Activated CD4-positive, alpha-beta T cell treated with anti-CD3 and anti-CD28 coated beads, Interleukin-2, amount 10 ng/mL, durations not matched to agents 7 days and 5 days (primary cell): ENCODE measurements around the gene PCDHB16. TPM values are rescaled to one million over a fixed set of nuclear protein-coding genes. Genes with fewer than 3 reads are reported as not detected.
"Not testable (repeated sequence)": the region's sequence is repeated elsewhere in the genome, so short reads cannot be mapped to it uniquely, and the experiment has no call there.

Source experiments
- CTCF ChIA-PET: fragments of 350-600 bp; sonication (Branson Sonifier 250); formaldehyde crosslinking; loops from one replicate; lab custom pipeline; 2021; ENCODE audit warnings: antibody characterized with exemption; lab: Charles Lee
- POLR2A ChIA-PET: fragments of 350-600 bp; sonication (Branson Sonifier 250); formaldehyde crosslinking; loops from one replicate; lab custom pipeline; 2021; ENCODE audit warnings: antibody characterized with exemption; lab: Charles Lee
- DNase-seq: peaks from one replicate; pipeline ENCODE4 v3.0.0-alpha.2; 2020
- H3K27ac Mint-ChIP-seq: one replicate; pipeline ENCODE4 v1.8.0; 2021; ENCODE audit warnings: mild to moderate bottlenecking, moderate library complexity, mixed read lengths
- H3K27me3 Mint-ChIP-seq: one replicate; pipeline ENCODE4 v1.8.0; 2021; ENCODE audit warnings: mixed read lengths
- H3K36me3 Mint-ChIP-seq: one replicate; pipeline ENCODE4 v1.8.0; 2021; ENCODE audit warnings: low read depth, mixed read lengths
- H3K4me1 Mint-ChIP-seq: one replicate; pipeline ENCODE4 v1.8.0; 2021; ENCODE audit warnings: mixed read lengths
- H3K4me3 Mint-ChIP-seq: one replicate; pipeline ENCODE4 v1.8.0; 2021; ENCODE audit warnings: mild to moderate bottlenecking, moderate library complexity, mixed read lengths
- H3K9me3 Mint-ChIP-seq: one replicate; pipeline ENCODE4 v1.8.0; 2021; ENCODE audit warnings: mixed read lengths
- total RNA-seq, 2 experiments: library from RNA; stranded (reverse); gene quantifications; one replicate each; pipeline ENCODE4 v1.2.3, GENCODE V29; 2021

PCDHB16 gene
- total RNA-seq, 2 experiments from 2014 or later, result not detected

GRCh38 chr5:141172381-141173204 lies 9.6 kb upstream of the PCDHB16 start, which contains the start of gene PCDHB7:
Gene PCDHB7, plus strand, starts transcription at chr5:141172644. Its CDS starts 192 bp downstream, at chr5:141172836.
- no peak within 1 kb of the TSS for H3K4me3 Mint-ChIP-seq
- peaks cover 13% of the 10 kb centered on the region for H3K9me3 Mint-ChIP-seq
- POLR2A ChIA-PET, result no interaction called here
- peak; percentile 27 for DNase-seq
- no peaks in the 10 kb centered on the region for H3K4me1 Mint-ChIP-seq
- H3K27me3 Mint-ChIP-seq, result peaks cover 18% of the 10 kb centered on the region
- no peaks in the 10 kb centered on the region for H3K36me3 Mint-ChIP-seq
- CTCF ChIA-PET, result no interaction called here
- no peak within 1 kb of the TSS for H3K27ac Mint-ChIP-seq

- Mint-ChIP-seq H3K27me3 (peaks cover 18% of the 10 kb centered on the region), H3K9me3 (peaks cover 13% of the 10 kb centered on the region)
- DNase-seq, H3K27ac Mint-ChIP-seq, H3K36me3 Mint-ChIP-seq, POLR2A ChIA-PET, H3K4me3 Mint-ChIP-seq, CTCF ChIA-PET, H3K4me1 Mint-ChIP-seq: not testable (repeated sequence)
Measured at GRCh38 chr5:141174291-141175104, 7.7 kb upstream of the PCDHB16 start.

DNA sequence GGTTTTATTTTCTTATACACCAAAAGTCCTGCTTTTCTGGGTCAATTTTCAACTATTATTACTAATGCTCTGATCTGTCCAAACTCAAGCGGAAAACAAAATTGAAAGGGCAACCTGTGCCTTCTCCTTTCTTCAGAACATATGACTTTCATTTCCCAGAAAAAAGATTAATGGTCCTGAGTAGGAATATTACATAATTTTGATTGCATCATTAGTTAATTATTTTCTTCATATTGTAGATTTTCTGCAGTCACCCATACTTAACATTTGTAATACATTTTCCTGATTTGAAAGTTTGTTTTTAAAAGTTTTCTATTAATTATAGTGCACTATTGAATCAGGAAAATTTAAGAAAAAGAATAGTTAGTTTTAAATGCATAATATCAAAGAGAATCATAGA lies 6.3 kb upstream of the PCDHB16 start:
- Mint-ChIP-seq H3K4me3 (no peak overlapping the region), H3K9me3 (peaks cover 16% of the 10 kb centered on the region), H3K4me1 (no peaks in the 10 kb centered on the region), H3K27ac (no peak overlapping the region), H3K27me3 (peaks cover 16% of the 10 kb centered on the region), H3K36me3 (no peaks in the 10 kb centered on the region)
- POLR2A ChIA-PET, result no interaction called here
- CTCF ChIA-PET, result no interaction called here
- no peak for DNase-seq

- H3K4me3 Mint-ChIP-seq, H3K4me1 Mint-ChIP-seq, POLR2A ChIA-PET, DNase-seq, H3K36me3 Mint-ChIP-seq, H3K27ac Mint-ChIP-seq: not testable (repeated sequence)
- Mint-ChIP-seq H3K9me3 (peaks cover 21% of the 10 kb centered on the region), H3K27me3 (peaks cover 12% of the 10 kb centered on the region)
- CTCF ChIA-PET, result interaction anchor here (1.2 kb wide), 1 partner anchor 28 kb away, joined by 3 read pairs; the partner anchor contains the start of gene PCDHB6
Measured at GRCh38 chr5:141177577-141178191, 4.5 kb upstream of the PCDHB16 start, which contains the start of gene PCDHB8. Gene PCDHB8, plus strand, starts transcription at chr5:141177790. Its CDS starts 245 bp downstream, at chr5:141178035.

DNA sequence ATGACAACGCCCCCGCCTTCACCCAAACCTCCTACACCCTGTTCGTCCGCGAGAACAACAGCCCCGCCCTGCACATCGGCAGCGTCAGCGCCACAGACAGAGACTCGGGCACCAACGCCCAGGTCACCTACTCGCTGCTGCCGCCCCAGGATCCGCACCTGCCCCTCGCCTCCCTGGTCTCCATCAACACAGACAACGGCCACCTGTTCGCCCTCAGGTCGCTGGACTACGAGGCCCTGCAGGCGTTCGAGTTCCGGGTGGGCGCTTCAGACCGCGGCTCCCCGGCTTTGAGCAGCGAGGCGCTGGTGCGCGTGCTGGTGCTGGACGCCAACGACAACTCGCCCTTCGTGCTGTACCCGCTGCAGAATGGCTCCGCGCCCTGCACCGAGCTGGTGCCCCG lies 2.8 kb upstream of the PCDHB16 start:
- CTCF ChIA-PET, H3K27me3 Mint-ChIP-seq, H3K36me3 Mint-ChIP-seq, DNase-seq, H3K4me3 Mint-ChIP-seq, POLR2A ChIA-PET, H3K27ac Mint-ChIP-seq, H3K4me1 Mint-ChIP-seq: not testable (repeated sequence)
- H3K9me3 Mint-ChIP-seq, result peaks cover 15% of the 10 kb centered on the region

DNA sequence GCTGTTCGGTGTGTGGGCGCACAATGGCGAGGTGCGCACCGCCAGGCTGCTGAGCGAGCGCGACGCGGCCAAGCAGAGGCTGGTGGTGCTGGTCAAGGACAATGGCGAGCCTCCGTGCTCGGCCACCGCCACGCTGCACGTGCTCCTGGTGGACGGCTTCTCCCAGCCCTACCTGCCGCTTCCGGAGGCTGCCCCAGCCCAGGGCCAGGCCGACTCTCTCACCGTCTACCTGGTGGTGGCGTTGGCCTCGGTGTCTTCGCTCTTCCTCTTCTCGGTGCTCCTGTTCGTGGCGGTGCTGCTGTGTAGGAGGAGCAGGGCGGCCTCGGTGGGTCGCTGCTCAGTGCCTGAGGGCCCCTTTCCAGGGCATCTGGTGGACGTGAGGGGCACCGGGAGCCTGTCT lies 2.3 kb upstream of the PCDHB16 start:
- CTCF ChIA-PET, H3K27me3 Mint-ChIP-seq, DNase-seq, H3K27ac Mint-ChIP-seq, POLR2A ChIA-PET, H3K4me3 Mint-ChIP-seq, H3K4me1 Mint-ChIP-seq, H3K36me3 Mint-ChIP-seq: not testable (repeated sequence)
- H3K9me3 Mint-ChIP-seq, result peaks cover 19% of the 10 kb centered on the region

DNA sequence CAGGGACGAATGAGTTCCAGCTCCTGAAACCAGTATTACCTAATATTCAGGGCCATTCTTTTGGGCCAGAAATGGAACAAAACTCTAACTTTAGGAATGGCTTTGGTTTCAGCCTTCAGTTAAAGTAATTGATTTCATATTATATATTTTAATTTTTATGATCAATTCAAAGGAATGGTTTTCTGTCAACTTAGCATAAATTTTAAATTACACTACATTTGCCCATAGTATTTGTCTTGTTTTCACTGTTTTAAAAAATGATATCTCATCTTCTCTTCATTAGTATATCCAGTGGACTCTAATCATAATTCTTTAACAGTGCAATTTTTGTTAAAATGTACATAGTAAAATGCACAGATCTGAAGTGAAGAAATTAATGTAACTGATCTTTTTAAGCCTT lies 1.9 kb upstream of the PCDHB16 start:
- H3K4me3 Mint-ChIP-seq, result no peak overlapping the region
- no peak overlapping the region for H3K27ac Mint-ChIP-seq
- ChIA-PET CTCF (no interaction called here), POLR2A (no interaction called here)
- DNase-seq, result no peak
- H3K4me1 Mint-ChIP-seq, result no peaks in the 10 kb centered on the region
- H3K9me3 Mint-ChIP-seq, result peaks cover 22% of the 10 kb centered on the region
- peaks cover 6% of the 10 kb centered on the region for H3K27me3 Mint-ChIP-seq
- H3K36me3 Mint-ChIP-seq, result peaks cover 5% of the 10 kb centered on the region

GRCh38 chr5:141184117-141184855 lies 2.1 kb downstream of the PCDHB16 start:
- H3K27ac Mint-ChIP-seq, H3K27me3 Mint-ChIP-seq, CTCF ChIA-PET, H3K4me3 Mint-ChIP-seq, DNase-seq, POLR2A ChIA-PET, H3K4me1 Mint-ChIP-seq, H3K36me3 Mint-ChIP-seq: not testable (repeated sequence)
- peaks cover 25% of the 10 kb centered on the region for H3K9me3 Mint-ChIP-seq

DNA sequence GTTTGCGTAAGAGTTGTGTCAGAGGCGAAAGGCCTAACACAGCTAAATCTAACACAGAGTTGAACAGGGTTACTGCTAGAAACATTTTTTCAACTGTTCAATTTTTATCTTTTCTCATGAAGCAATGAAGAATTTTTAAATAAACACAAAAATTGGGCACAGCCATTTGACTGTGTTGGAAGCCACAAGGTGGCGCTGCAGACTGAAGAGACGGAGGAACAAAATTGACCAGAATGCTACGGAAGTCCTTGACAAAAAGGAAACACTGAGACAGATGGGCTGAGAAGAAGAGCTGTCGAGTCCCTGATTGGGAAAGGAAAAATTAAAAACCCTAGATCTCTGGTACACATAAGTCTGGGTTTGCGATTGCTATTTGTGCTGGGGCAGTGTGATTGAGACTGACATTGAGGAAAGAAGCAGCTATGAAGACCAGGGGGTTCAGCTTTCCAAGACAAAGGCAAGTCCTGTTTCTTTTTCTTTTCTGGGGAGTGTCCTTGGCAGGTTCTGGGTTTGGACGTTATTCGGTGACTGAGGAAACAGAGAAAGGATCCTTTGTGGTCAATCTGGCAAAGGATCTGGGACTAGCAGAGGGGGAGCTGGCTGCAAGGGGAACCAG lies 4.8 kb downstream of the PCDHB16 start, which contains the start of gene PCDHB9:
Gene PCDHB9, plus strand, starts transcription at position 265 of the 616 bp plus-strand sequence. Its CDS starts 158 bp downstream, at position 423.
- DNase-seq, result no peak
- Mint-ChIP-seq H3K27ac (no peak within 1 kb of the TSS), H3K9me3 (peaks cover 24% of the 10 kb centered on the region), H3K27me3 (peaks cover 8% of the 10 kb centered on the region), H3K36me3 (peaks cover 7% of the 10 kb centered on the region), H3K4me1 (no peaks in the 10 kb centered on the region), H3K4me3 (no peak within 1 kb of the TSS)
- ChIA-PET CTCF (interaction anchor here (0.6 kb wide), 1 partner anchor 371 kb away, joined by 4 read pairs; no protein-coding TSS in a partner anchor), POLR2A (no interaction called here)

DNA sequence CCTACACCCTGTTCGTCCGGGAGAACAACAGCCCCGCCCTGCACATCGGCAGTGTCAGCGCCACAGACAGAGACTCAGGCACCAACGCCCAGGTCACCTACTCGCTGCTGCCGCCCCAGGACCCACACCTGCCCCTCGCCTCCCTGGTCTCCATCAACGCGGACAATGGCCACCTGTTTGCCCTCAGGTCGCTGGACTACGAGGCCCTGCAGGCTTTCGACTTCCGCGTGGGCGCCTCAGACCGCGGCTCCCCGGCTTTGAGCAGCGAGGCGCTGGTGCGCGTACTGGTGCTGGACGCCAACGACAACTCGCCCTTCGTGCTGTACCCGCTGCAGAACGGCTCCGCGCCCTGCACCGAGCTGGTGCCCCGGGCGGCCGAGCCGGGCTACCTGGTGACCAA lies 6.5 kb downstream of the PCDHB16 start:
- POLR2A ChIA-PET, H3K27me3 Mint-ChIP-seq, H3K4me3 Mint-ChIP-seq, H3K4me1 Mint-ChIP-seq, H3K36me3 Mint-ChIP-seq, CTCF ChIA-PET, DNase-seq: not testable (repeated sequence)
- Mint-ChIP-seq H3K9me3 (peaks cover 25% of the 10 kb centered on the region), H3K27ac (peak overlapping the region; percentile 62)

- H3K4me1 Mint-ChIP-seq, H3K4me3 Mint-ChIP-seq, CTCF ChIA-PET, H3K36me3 Mint-ChIP-seq, H3K27ac Mint-ChIP-seq, H3K27me3 Mint-ChIP-seq, POLR2A ChIA-PET, DNase-seq: not testable (repeated sequence)
- H3K9me3 Mint-ChIP-seq, result peaks cover 25% of the 10 kb centered on the region
Measured at GRCh38 chr5:141189131-141189530, 6.9 kb downstream of the PCDHB16 start.
